Erythroblast (primary cell): ENCODE measurements around the gene AP4M1.

Source experiments
- GATA1 ChIP-seq: IDR thresholded peaks from 2 replicates; pipeline ENCODE4 v1.6.1; 2011; ENCODE audit warnings: low read depth, mild to moderate bottlenecking, control low read depth, low read length, moderate library complexity
- POLR2A ChIP-seq: IDR thresholded peaks from 2 replicates; pipeline ENCODE4 v1.6.1; 2011; ENCODE audit warnings: mild to moderate bottlenecking, low read length

DNA sequence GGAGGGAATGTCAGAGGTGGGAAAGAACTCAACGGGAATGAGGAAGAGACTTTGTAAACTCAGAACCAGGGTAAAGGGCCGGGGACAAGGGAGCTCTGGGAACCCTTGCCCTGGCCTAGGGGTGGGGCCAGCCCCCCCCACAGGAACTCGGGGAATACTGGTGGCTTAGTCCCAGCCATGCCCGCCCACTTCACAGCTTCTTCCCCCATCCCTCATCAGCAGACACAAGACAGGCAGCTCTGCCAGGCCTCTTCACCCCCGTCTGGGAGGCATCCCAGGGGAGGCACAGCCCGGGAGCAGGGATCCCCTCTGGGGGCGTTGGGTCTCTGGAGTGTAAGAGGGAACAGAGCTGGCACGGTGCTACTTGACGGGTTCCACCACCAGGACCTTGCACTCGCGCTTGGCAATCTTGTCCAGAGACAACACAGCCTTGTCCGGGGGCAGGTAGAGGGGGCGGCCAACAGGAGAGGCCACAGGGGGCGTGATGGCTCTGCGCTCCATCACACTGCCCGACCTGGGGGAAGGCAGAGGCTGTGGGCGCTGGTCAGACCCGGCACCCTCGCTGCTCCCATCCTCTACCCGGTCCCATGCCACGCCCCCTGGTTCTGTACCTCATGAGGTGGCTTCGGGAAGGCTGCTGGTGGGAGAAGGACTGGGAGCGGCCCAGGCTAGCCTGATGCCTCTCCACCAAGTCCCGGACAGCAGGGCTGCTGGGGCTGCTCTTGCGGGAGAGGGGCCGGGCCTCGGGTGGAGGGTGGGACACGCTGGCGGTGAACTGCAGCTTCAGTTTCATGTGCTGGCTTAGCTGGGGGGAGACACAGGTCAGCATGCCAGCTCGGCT is 53.4 kb downstream of the AP4M1 start:
- TF ChIP-seq POLR2A (no peak), GATA1 (no peak)
